NCI-H2171 (cell line): ENCODE data around the gene DDX31.

ENCODE experiments used
- DNase-seq: peaks from one replicate; lab custom pipeline; 2025; lab: John Stamatoyannopoulos, UW

The DDX31 gene

GRCh38 chr9:132595319-132595718, 74.5 kb downstream of the DDX31 start:
- DNase-seq, result no peak

- no peak for DNase-seq
These were observed 75.4 kb downstream of the DDX31 start for GRCh38 chr9:132594412-132594811.

- DNase-seq, result no peak
These were observed 77.3 kb downstream of the DDX31 start for GRCh38 chr9:132592451-132592850.

- no peak for DNase-seq
These were observed 78.0 kb downstream of the DDX31 start for GRCh38 chr9:132591751-132592314.

- DNase-seq, result no peak
These were observed 78.5 kb downstream of the DDX31 start for GRCh38 chr9:132591244-132591643.

GRCh38 chr9:132590318-132591182, 79.2 kb downstream of the DDX31 start:
- no peak for DNase-seq

GRCh38 chr9:132590037-132590317, 79.8 kb downstream of the DDX31 start:
- DNase-seq, result no peak

- no peak for DNase-seq
These were observed 80.4 kb downstream of the DDX31 start for GRCh38 chr9:132589148-132590036.

GRCh38 chr9:132588501-132589147, 81.2 kb downstream of the DDX31 start:
- DNase-seq, result no peak

GRCh38 chr9:132588098-132588497, 81.7 kb downstream of the DDX31 start:
- DNase-seq, result no peak

GRCh38 chr9:132587592-132587955, 82.2 kb downstream of the DDX31 start:
- no peak for DNase-seq

- DNase-seq, result no peak
These were observed 82.8 kb downstream of the DDX31 start for GRCh38 chr9:132586830-132587591.

- DNase-seq, result no peak
These were observed 83.6 kb downstream of the DDX31 start for GRCh38 chr9:132585954-132586829.

- DNase-seq, result no peak
These were observed 84.9 kb downstream of the DDX31 start for GRCh38 chr9:132584601-132585560.

GRCh38 chr9:132583584-132584304, 86.0 kb downstream of the DDX31 start:
- no peak for DNase-seq

GRCh38 chr9:132582786-132583583, 86.8 kb downstream of the DDX31 start:
- DNase-seq, result no peak

GRCh38 chr9:132582276-132582785, 87.5 kb downstream of the DDX31 start, which contains the start of gene BARHL1:
BARHL1 (plus strand) TSS chr9:132582606; CDS start chr9:132582798, 192 bp downstream.
- DNase-seq, result no peak

- no peak for DNase-seq
These were observed 90.4 kb downstream of the DDX31 start for GRCh38 chr9:132579427-132579798.
